IPS DF 6.9 (cell line): ENCODE results near the gene PDE4D.

Experiments
- DNase-seq: peaks from one replicate; pipeline ENCODE4 v3.0.0-alpha.2; 2013; ENCODE audit warnings: low read depth, low spot score
- H3K27ac ChIP-seq: one replicate; pipeline ENCODE4 v1.5.1; 2013; ENCODE audit warnings: low read length, control low read depth
- H3K27me3 ChIP-seq: 2 replicates; pipeline ENCODE4 v1.6.1; 2013; ENCODE audit warnings: mild to moderate bottlenecking, low read length; ENCODE audit not compliant: control insufficient read depth, insufficient read depth
- H3K36me3 ChIP-seq: 2 replicates; pipeline ENCODE4 v1.6.1; 2013; ENCODE audit warnings: low read length; ENCODE audit not compliant: control insufficient read depth, insufficient read depth
- H3K4me1 ChIP-seq: 2 replicates; pipeline ENCODE4 v1.6.1; 2013; ENCODE audit warnings: low read length; ENCODE audit not compliant: control insufficient read depth, insufficient read depth
- H3K4me3 ChIP-seq: 2 replicates; pipeline ENCODE4 v1.5.1; 2013; ENCODE audit warnings: mild to moderate bottlenecking, low read length
- H3K9me3 ChIP-seq: 2 replicates; pipeline ENCODE4 v1.6.1; 2013; ENCODE audit warnings: low read length, inconsistent platforms; ENCODE audit not compliant: control insufficient read depth, insufficient read depth
- WGBS: extraction: QIAGEN DNeasy Blood & Tissue Kit; methylation state at CpG from one replicate; pipeline ENCODE4 v1.1.7; 2013; ENCODE audit warnings: mixed read lengths, missing lambda C conversion rate; ENCODE audit not compliant: insufficient read length, insufficient coverage; 5-methylcytosine and 5-hydroxymethylcytosine counted together

Gene PDE4D

DNA sequence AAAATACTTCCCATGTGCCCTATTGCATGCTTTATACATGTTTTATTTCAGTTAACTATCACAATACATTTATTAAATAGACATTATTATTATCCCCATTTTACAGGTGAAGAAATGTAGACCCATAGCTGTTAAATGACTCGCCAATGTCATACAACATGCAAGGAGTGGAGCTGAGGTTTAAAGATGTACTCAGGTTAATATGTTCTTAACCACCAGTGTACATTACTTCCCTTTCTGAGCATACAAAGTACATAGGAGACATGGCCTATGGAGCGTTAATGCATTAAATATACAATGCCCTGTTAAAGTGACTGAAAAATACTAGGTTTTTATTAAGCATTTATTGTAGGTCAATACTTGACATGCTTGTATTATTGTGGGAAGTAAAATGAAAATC is 407.0 kb downstream of the PDE4D start:
- Histone ChIP-seq H3K27ac (no peak overlapping the region), H3K4me3 (no peak overlapping the region), H3K36me3 (no peaks in the 10 kb centered on the region), H3K9me3 (no peaks in the 10 kb centered on the region), H3K27me3 (no peaks in the 10 kb centered on the region), H3K4me1 (peaks cover 2% of the 10 kb centered on the region; the same call in 1 of the 2 replicates)
- no CpG with 5 or more reads among the region's 2 CpGs for WGBS
- no peak for DNase-seq

DNA sequence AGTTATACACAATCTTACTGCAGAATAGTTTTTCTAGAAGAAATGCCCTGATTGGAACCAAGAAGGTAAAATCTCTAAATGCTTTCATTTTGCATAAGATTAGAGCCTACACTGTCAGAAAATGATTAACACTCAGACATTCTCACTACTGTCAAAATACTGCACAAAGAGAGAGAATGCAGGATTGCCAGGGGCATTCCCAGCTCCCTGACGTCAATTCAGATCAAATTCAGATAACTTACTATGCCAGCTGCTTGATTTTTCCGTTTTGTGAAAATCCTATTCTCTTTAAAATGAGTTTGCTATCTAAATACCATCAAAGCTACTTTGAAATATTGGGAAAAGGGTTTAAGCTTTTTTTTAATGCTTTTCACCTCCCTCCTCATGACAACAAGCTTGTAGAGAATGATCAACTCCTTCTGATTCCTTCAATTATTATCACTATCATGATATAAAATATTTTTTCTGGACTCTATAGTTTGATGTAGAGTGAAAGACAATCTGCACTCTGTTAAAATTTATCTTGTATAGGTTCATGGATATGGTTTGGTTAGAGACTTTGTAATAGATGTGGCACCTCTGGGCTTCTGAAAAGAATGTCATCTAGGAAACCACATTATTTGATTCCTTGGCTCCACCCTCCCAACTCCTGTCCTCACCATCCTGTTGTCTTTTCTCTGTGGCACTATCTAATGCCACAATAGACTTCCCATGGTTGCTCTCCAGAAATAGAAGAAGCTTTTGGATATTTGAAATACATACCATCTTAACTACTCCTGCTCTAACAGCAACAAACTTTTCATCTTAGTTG is 407.7 kb downstream of the PDE4D start:
- Histone ChIP-seq H3K27me3 (no peaks in the 10 kb centered on the region), H3K4me3 (no peak overlapping the region), H3K27ac (no peak overlapping the region), H3K4me1 (peaks cover 2% of the 10 kb centered on the region; the same call in 1 of the 2 replicates), H3K36me3 (no peaks in the 10 kb centered on the region), H3K9me3 (no peaks in the 10 kb centered on the region)
- no CpG with 5 or more reads among the region's 2 CpGs for WGBS
- no peak for DNase-seq

DNA sequence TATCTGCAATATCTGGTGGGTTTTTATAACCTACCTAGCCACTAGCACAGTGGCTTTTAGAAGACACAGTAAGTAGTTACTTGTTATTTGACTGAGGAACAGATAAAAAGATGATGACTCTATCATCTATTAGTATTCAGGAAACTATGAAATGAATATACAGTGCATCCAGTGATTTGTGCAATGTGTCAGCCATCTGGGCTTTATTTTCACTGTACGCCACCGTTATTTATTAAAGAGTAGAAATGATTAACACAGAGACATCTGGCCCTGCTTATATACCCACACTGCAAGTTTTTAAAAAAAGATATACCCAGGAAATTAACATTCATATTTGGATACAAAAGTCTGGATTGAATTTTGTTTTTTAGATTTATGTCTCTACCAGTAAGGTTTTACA is 408.4 kb downstream of the PDE4D start:
- Histone ChIP-seq H3K27ac (no peak overlapping the region), H3K4me3 (no peak overlapping the region), H3K4me1 (peaks cover 2% of the 10 kb centered on the region; the same call in 1 of the 2 replicates), H3K9me3 (no peaks in the 10 kb centered on the region), H3K36me3 (no peaks in the 10 kb centered on the region), H3K27me3 (no peaks in the 10 kb centered on the region)
- WGBS = no CpG with 5 or more reads among the region's 2 CpGs
- no peak for DNase-seq

DNA sequence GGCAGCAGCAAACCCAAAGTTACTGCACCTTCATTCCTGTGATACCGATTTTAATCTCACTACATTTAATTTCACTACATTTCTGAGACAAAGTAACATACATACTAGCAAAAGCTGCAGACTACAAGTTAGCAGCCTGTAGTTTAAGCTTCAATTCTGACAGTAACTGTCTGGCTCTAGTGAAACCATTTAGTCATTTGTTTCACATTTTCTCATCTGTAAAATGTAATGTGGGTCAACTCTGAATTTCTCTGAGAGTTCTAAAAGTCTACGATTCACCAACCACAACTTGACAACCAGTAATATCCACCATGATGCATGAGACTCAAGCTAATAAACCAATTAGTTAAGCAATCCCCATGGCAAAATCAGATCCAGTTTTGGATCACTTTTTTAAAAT is 408.9 kb downstream of the PDE4D start:
- Histone ChIP-seq H3K27ac (no peak overlapping the region), H3K4me1 (peaks cover 2% of the 10 kb centered on the region; the same call in 1 of the 2 replicates), H3K4me3 (no peak overlapping the region), H3K27me3 (no peaks in the 10 kb centered on the region), H3K9me3 (no peaks in the 10 kb centered on the region), H3K36me3 (no peaks in the 10 kb centered on the region)
- 100% methylated on average over 1 of the region's 2 CpGs for WGBS
- no peak for DNase-seq

DNA sequence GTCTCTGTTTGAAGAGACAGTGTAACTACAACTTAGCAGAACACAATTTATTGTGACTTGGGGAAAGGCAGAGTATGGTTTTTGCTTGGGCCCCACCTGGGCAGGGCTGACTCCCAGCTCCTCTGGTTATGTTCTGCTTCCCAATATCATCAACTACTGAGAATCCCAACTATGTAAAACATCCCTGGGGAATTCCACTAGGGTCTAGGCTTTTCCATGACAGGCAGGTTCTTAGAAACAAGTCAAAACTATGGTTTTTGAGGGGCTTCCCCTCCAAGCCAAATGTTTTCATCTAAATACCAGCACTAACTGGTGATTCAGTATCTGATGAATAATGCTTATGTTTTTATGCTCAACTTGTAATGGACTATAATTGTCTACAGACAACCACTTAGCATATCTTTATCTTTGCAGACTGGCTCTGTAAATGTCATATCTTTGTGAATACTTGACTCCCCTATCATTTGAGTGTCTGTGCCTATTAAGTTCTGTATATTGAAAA is 409.5 kb downstream of the PDE4D start:
- no peaks in the 10 kb centered on the region for H3K36me3 ChIP-seq
- H3K27ac ChIP-seq = no peak overlapping the region
- H3K4me3 ChIP-seq = no peak overlapping the region
- no peaks in the 10 kb centered on the region for H3K27me3 ChIP-seq
- no peaks in the 10 kb centered on the region for H3K9me3 ChIP-seq
- no peak for DNase-seq
- H3K4me1 ChIP-seq = peaks cover 2% of the 10 kb centered on the region; the same call in 1 of the 2 replicates

DNA sequence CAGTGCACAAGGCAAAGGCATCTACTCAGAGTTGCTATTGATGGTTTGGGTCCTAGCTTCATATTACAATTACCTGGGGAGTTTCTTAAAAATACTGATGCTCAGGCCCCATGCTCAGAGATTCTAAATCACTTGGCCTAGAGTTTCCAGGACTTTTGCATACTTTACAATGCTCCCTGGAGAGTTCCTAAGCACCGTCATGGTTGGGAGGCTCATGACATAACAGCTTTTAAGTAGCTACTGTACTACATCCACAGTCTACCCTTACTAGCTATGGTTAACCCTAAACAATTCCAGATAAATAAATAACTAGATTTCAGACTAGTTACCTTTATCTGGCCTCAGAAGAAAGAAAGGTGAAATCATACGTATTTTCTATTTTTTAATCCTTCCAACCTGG is 414.4 kb downstream of the PDE4D start:
- H3K9me3 ChIP-seq = no peaks in the 10 kb centered on the region
- no peak overlapping the region for H3K27ac ChIP-seq
- no peaks in the 10 kb centered on the region for H3K36me3 ChIP-seq
- no peaks in the 10 kb centered on the region for H3K27me3 ChIP-seq
- WGBS = no CpG with 5 or more reads among the region's 2 CpGs
- no peak overlapping the region for H3K4me3 ChIP-seq
- no peak for DNase-seq
- H3K4me1 ChIP-seq = peaks cover 2% of the 10 kb centered on the region; the same call in 1 of the 2 replicates

DNA sequence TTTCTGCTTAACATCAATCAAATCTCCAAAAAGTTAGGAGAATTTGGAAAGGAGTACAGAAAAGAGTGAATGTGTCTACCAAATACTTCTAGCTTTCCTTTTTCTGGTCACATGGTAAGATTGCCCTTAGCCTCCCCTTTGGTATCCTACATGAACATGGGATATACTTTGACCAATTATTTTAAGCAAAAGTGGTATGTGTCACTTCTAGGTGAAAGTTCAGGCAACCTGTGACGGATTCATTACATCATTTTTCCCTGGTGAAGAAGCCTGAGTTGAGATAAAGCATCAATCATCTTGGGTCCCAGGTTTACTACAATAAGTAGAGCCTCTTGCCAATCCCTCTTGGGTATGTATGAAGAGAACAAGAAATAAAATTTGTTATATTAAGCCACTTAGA is 419.2 kb downstream of the PDE4D start:
- no peak overlapping the region for H3K4me3 ChIP-seq
- whole genome bisulfite sequencing = no CpG with 5 or more reads among the region's 1 CpG
- H3K36me3 ChIP-seq = no peaks in the 10 kb centered on the region
- H3K9me3 ChIP-seq = no peaks in the 10 kb centered on the region
- H3K27me3 ChIP-seq = no peaks in the 10 kb centered on the region
- DNase-seq = no peak
- H3K27ac ChIP-seq = no peak overlapping the region
- peaks cover 2% of the 10 kb centered on the region; the same call in 1 of the 2 replicates for H3K4me1 ChIP-seq

DNA sequence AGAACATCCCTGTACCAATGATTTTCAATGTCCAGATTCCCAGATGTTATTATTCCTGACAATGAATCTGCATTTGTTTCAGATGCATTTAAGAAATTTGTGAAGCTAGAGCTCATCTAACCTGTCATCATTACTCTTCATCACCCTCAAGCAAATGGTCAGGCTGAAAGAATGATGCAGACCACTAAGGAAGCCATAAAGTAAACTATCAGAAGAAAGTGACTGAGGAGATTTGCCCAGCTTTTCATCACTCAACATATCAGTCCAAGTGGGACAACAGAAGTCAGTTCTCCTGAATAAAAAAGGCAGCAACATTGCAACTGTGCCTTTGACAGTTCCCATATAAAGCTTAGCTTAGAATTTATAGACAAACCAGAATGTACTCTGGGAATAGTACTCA is 419.9 kb downstream of the PDE4D start:
- H3K4me3 ChIP-seq = no peak overlapping the region
- no peak for DNase-seq
- peaks cover 2% of the 10 kb centered on the region; the same call in 1 of the 2 replicates for H3K4me1 ChIP-seq
- no peaks in the 10 kb centered on the region for H3K9me3 ChIP-seq
- no peaks in the 10 kb centered on the region for H3K36me3 ChIP-seq
- H3K27me3 ChIP-seq = no peaks in the 10 kb centered on the region
- H3K27ac ChIP-seq = no peak overlapping the region

DNA sequence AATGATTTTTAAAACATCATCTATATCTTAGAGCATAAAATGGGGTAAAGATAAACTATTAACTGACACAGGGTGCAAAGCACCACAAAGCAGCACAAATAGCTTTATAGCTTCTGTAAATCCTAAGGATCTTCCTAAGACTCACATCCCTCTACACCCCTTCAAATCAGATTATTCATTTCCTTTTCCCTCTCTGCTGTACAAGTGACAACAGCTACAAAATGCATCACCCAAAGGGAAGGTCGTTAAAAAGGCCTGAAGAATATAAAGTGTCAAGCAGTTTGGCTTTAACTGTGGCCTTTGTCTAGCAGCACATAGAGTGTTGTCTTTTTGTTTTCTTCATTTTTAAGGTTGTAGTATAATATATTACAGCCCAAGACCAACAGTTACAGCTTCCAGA is 422.1 kb downstream of the PDE4D start:
- H3K27me3 ChIP-seq = no peaks in the 10 kb centered on the region
- H3K36me3 ChIP-seq = no peaks in the 10 kb centered on the region
- H3K4me1 ChIP-seq = peaks cover 2% of the 10 kb centered on the region; the same call in 1 of the 2 replicates
- no peak overlapping the region for H3K4me3 ChIP-seq
- DNase-seq = no peak
- no peak overlapping the region for H3K27ac ChIP-seq
- no CpG with 5 or more reads among the region's 1 CpG for WGBS
- no peaks in the 10 kb centered on the region for H3K9me3 ChIP-seq

DNA sequence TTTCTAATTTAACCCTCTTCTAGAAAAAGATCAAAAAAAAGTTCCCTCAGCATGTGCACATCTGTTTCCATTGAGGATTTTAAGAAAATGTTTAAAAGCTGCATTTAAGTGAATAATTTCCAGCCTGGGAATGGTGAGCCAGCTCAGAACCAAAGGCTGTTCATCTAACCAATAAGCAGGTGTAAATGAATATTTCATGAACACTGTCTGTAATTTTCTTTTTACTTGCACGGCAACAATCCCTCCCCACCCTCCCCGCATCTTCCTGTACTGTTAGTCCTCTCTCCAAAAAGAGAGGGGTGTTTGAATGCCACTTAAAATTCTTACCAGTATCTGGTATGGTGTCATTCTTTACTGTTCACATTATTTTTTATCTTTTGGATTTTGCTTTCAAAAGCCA is 425.6 kb downstream of the PDE4D start:
- Histone ChIP-seq H3K27me3 (no peaks in the 10 kb centered on the region), H3K27ac (no peak overlapping the region), H3K4me3 (no peak overlapping the region), H3K4me1 (peaks cover 2% of the 10 kb centered on the region; the same call in 1 of the 2 replicates), H3K36me3 (no peaks in the 10 kb centered on the region), H3K9me3 (no peaks in the 10 kb centered on the region)
- no peak for DNase-seq
- WGBS = no CpG with 5 or more reads among the region's 2 CpGs

DNA sequence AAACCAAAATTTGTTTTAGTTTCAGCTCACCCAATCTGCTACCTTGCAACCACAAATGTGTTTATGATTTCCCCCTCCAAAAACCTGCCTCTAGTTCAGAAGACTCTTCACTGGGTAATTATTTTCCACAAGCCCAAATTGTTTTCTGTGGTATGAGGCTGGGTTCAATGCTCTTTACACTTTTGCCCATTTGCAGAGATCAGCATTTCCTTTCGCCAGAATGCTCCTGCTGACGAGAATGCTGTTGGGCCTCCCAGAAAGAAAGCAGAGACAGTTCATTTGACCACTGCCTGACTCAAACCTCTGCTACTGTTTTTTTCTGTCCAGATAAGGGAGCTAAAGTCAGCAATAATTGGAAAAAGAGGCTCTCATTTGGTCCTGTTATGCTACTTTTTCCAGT is 427.3 kb downstream of the PDE4D start:
- no CpG with 5 or more reads among the region's 2 CpGs for WGBS
- no peak overlapping the region for H3K27ac ChIP-seq
- H3K9me3 ChIP-seq = no peaks in the 10 kb centered on the region
- DNase-seq = no peak
- H3K4me1 ChIP-seq = no peaks in the 10 kb centered on the region
- no peak overlapping the region for H3K4me3 ChIP-seq
- no peaks in the 10 kb centered on the region for H3K36me3 ChIP-seq
- no peaks in the 10 kb centered on the region for H3K27me3 ChIP-seq
